ENCODE measurements around the gene SLC27A1. TPM values are rescaled to one million over a fixed set of nuclear protein-coding genes. Genes with fewer than 3 reads are reported as not detected.
A peak's percentile ranks its signal among the peaks of the same experiment; 100 is the strongest.

The SLC27A1 gene
- total RNA-seq: 6.2 and 8.7 TPM in 2 replicates
- 8.6 and 10.9 TPM in 2 replicates for polyA plus RNA-seq

DNA sequence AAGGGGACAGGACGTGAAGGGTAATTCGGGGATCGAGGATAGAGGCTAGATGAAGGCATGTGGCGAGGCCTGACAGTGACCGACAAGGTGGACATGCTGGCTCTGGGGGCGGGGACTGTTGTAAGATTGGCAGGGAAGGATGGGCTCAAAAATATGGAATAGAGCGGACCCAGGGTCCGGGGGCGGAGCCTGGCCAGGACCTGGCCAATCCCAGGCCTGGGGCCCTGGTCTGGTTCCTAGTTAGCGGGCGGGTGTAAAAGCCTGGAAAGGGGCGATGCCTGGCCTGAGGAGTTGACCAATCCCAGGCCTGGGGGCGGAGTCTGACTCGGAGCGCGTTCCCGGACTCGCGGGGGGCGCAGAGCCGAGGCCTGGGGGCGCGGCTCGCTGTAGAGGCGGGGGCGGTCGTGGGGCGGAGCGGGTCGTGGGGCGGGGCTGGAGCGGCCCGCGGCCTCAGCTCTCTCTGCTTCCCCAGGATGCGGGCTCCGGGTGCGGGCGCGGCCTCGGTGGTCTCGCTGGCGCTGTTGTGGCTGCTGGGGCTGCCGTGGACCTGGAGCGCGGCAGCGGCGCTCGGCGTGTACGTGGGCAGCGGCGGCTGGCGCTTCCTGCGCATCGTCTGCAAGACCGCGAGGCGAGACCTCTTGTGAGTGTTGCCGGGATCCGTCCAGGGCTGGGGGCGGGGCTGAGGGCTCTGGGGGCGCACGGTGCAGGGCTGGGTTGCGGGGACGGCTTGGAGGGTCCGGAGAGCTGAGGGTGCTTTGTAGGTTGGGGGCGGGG lies at the start of gene SLC27A1:
TSS of gene SLC27A1 (plus strand) at position 457 of the 774 bp plus-strand sequence. CDS start at position 474, 17 bp downstream.
- Histone ChIP-seq H4K20me1 (ENCODE audit: insufficient read depth, poor library complexity, severe bottlenecking) (no peaks in the 10 kb centered on the region), H3K27me3 (no peaks in the 10 kb centered on the region), H3K36me3 (replicated peaks; ENCODE audit: insufficient read depth, low read depth) (no peaks in the 10 kb centered on the region), H2AFZ (peak within 1 kb of the TSS; percentile 81), H3K4me3 (peak within 1 kb of the TSS; percentile 60), H3K27ac (peak within 1 kb of the TSS; percentile 84), H3K9me2 (replicated peaks; ENCODE audit: insufficient read depth) (no peaks in the 10 kb centered on the region), H3K79me2 (peaks cover 12% of the 10 kb centered on the region), H3K4me1 (ENCODE audit: insufficient read depth) (peaks cover 15% of the 10 kb centered on the region), H3K4me2 (peak within 1 kb of the TSS; percentile 94), H3K9me3 (ENCODE audit: low read depth) (no peaks in the 10 kb centered on the region)
- no peak for TF ChIP-seq EZH2 (IDR thresholded peaks at IDR 0.05; ENCODE audit: borderline replicate concordance)
- TF ChIP-seq, protein P1, sequence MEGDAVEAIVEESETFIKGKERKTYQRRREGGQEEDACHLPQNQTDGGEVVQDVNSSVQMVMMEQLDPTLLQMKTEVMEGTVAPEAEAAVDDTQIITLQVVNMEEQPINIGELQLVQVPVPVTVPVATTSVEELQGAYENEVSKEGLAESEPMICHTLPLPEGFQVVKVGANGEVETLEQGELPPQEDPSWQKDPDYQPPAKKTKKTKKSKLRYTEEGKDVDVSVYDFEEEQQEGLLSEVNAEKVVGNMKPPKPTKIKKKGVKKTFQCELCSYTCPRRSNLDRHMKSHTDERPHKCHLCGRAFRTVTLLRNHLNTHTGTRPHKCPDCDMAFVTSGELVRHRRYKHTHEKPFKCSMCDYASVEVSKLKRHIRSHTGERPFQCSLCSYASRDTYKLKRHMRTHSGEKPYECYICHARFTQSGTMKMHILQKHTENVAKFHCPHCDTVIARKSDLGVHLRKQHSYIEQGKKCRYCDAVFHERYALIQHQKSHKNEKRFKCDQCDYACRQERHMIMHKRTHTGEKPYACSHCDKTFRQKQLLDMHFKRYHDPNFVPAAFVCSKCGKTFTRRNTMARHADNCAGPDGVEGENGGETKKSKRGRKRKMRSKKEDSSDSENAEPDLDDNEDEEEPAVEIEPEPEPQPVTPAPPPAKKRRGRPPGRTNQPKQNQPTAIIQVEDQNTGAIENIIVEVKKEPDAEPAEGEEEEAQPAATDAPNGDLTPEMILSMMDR (IDR thresholded peaks at IDR 0.05; ENCODE audit: poor library complexity): no peak
- no peak for TF ChIP-seq EZH2phosphoT487 (IDR thresholded peaks at IDR 0.05; ENCODE audit: low read depth, severe bottlenecking, unreplicated experiment)
- DNase-seq (ENCODE audit: low spot score): peak; percentile 100
- 2% methylated on average over 29 of the region's 67 CpGs for WGBS (ENCODE audit: low lambda C conversion rate, missing lambda C conversion rate)

DNA sequence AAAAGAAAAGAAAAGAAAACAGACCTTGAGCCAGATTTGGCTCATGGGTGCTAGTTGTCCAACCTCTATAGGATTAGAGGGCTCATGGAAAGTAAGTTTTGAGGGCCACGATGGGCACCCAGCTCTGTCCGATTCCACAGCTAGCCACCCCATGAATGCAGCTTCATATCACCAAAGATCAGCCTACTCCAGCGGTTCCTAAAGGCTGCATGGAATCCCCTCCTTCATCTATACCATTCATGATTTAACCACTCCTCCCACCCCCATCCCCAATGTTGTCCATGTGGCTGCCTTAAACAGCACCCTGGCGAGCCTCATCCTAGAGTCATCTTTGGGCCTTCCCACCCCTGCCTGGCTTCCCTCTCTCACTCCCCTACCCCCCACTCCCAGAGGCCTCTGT lies 48.4 kb upstream of the SLC27A1 start:
- peaks cover 2% of the 10 kb centered on the region for H3K79me2 ChIP-seq
- no peak overlapping the region for H3K27ac ChIP-seq
- H3K4me1 ChIP-seq (ENCODE audit: insufficient read depth): peaks cover 6% of the 10 kb centered on the region
- TF ChIP-seq, protein P1 (IDR thresholded peaks at IDR 0.05; ENCODE audit: poor library complexity): no peak
- no peak for TF ChIP-seq EZH2phosphoT487 (IDR thresholded peaks at IDR 0.05; ENCODE audit: low read depth, severe bottlenecking, unreplicated experiment)
- no peak for TF ChIP-seq EZH2 (IDR thresholded peaks at IDR 0.05; ENCODE audit: borderline replicate concordance)
- no peaks in the 10 kb centered on the region for H3K27me3 ChIP-seq
- no peak overlapping the region for H3K4me2 ChIP-seq
- H4K20me1 ChIP-seq (ENCODE audit: insufficient read depth, poor library complexity, severe bottlenecking): no peaks in the 10 kb centered on the region
- H3K9me3 ChIP-seq (ENCODE audit: low read depth): no peaks in the 10 kb centered on the region
- no peaks in the 10 kb centered on the region for H3K9me2 ChIP-seq (replicated peaks; ENCODE audit: insufficient read depth)
- no peak overlapping the region for H3K4me3 ChIP-seq
- 96% methylated on average over 4 of the region's 4 CpGs for WGBS (ENCODE audit: low lambda C conversion rate, missing lambda C conversion rate)
- no peak overlapping the region for H2AFZ ChIP-seq
- H3K36me3 ChIP-seq (replicated peaks; ENCODE audit: insufficient read depth, low read depth): no peaks in the 10 kb centered on the region
- DNase-seq (ENCODE audit: low spot score): no peak

DNA sequence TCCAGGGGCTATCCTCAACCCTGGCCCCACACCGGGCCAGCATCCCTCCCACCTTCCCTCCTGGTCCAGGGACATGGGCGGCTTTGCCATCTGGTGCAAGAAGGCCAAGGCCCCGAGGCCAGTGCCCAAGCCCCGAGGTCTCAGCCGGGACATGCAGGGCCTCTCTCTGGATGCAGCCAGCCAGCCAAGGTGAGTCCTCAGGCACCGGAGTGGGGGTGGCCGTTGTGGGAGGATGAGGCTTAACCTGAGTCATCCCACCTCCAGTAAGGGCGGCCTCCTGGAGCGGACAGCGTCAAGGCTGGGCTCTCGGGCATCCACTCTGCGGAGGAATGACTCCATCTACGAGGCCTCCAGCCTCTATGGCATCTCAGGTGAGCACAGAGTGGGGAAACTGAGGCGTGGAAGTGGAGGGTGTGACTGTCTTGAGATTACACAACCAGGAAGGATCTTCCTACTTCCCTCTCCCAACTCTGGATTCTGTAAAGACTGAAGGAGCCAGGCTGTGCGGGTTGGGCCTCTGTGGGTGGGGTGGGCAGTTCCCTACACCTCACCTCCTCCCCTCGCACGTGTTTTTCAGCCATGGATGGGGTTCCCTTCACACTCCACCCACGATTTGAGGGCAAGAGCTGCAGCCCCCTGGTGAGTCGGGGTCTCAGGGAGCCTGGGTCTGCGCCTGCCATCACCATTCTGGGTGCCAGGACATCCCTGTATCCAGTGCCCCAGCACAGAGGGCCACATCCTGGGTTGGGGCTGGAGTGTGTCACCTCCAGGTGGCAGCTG lies 46.7 kb upstream of the SLC27A1 start:
- peaks cover 6% of the 10 kb centered on the region for H3K4me1 ChIP-seq (ENCODE audit: insufficient read depth)
- no peak overlapping the region for H3K27ac ChIP-seq
- no peak for DNase-seq (ENCODE audit: low spot score)
- no peaks in the 10 kb centered on the region for H3K9me2 ChIP-seq (replicated peaks; ENCODE audit: insufficient read depth)
- TF ChIP-seq, protein P1 (IDR thresholded peaks at IDR 0.05; ENCODE audit: poor library complexity): no peak
- TF ChIP-seq EZH2 (IDR thresholded peaks at IDR 0.05; ENCODE audit: borderline replicate concordance) (no peak), EZH2phosphoT487 (IDR thresholded peaks at IDR 0.05; ENCODE audit: low read depth, severe bottlenecking, unreplicated experiment) (no peak)
- no peaks in the 10 kb centered on the region for H3K9me3 ChIP-seq (ENCODE audit: low read depth)
- no peaks in the 10 kb centered on the region for H3K27me3 ChIP-seq
- no peak overlapping the region for H3K4me3 ChIP-seq
- H4K20me1 ChIP-seq (ENCODE audit: insufficient read depth, poor library complexity, severe bottlenecking): no peaks in the 10 kb centered on the region
- 95% methylated on average over 20 of the region's 20 CpGs for WGBS (ENCODE audit: low lambda C conversion rate, missing lambda C conversion rate)
- no peak overlapping the region for H3K4me2 ChIP-seq
- H3K36me3 ChIP-seq (replicated peaks; ENCODE audit: insufficient read depth, low read depth): no peaks in the 10 kb centered on the region
- H2AFZ ChIP-seq: no peak overlapping the region
- H3K79me2 ChIP-seq: peaks cover 2% of the 10 kb centered on the region
